Activated naive CD4-positive, alpha-beta T cell (primary cell): Measurements from ENCODE around the gene LRRC56.

Source experiments
- DNase-seq, 4 experiments: peaks; one replicate each; lab custom pipeline; 2025; lab: John Stamatoyannopoulos, UW

LRRC56 gene

GRCh38 chr11:540583-541432 is 3.5 kb downstream of the LRRC56 start:
- no peak for DNase-seq

GRCh38 chr11:541433-541885 is 4.1 kb downstream of the LRRC56 start:
- no peak for DNase-seq

- DNase-seq = no peak
These were observed 7.5 kb downstream of the LRRC56 start for GRCh38 chr11:544817-545166.

- DNase-seq = no peak
These were observed 7.8 kb downstream of the LRRC56 start for GRCh38 chr11:545171-545570.

- no peak for DNase-seq
These were observed 11.6 kb downstream of the LRRC56 start for GRCh38 chr11:548700-549603.

GRCh38 chr11:550021-550745 is 12.9 kb downstream of the LRRC56 start:
- no peak for DNase-seq

GRCh38 chr11:550746-551085 is 13.4 kb downstream of the LRRC56 start:
- DNase-seq = no peak

GRCh38 chr11:551131-551530 is 13.8 kb downstream of the LRRC56 start:
- no peak for DNase-seq

- no peak for DNase-seq
These were observed 14.3 kb downstream of the LRRC56 start for GRCh38 chr11:551596-551995.

GRCh38 chr11:553083-553987 is 16.0 kb downstream of the LRRC56 start:
- DNase-seq = no peak

GRCh38 chr11:553988-554340 is 16.6 kb downstream of the LRRC56 start:
- DNase-seq = no peak

GRCh38 chr11:554428-555226 is 17.3 kb downstream of the LRRC56 start:
- peak in 3 of 4 experiments; percentile 43 to 77 (median 60) for DNase-seq

GRCh38 chr11:555227-555779 is 18.0 kb downstream of the LRRC56 start:
- no peak for DNase-seq

GRCh38 chr11:555780-556661 is 18.7 kb downstream of the LRRC56 start:
- DNase-seq = peak in 1 of 4 experiments; percentile 26

GRCh38 chr11:556662-557256 is 19.4 kb downstream of the LRRC56 start:
- DNase-seq = no peak

- DNase-seq = no peak
These were observed 20.2 kb downstream of the LRRC56 start for GRCh38 chr11:557328-558132.

- DNase-seq = no peak
These were observed 21.2 kb downstream of the LRRC56 start for GRCh38 chr11:558503-558902.
